ENCODE measurements around the gene OSMR. TPM values are rescaled to one million over a fixed set of nuclear protein-coding genes. Genes with fewer than 3 reads are reported as not detected.

OSMR gene
- total RNA-seq, 6 donors from 2014 or later, result 52.9 to 123 (median 72.2) TPM

- Histone ChIP-seq H3K36me3 (peaks cover 0 to 80% (median 20%) of the 10 kb centered on the region in 4 donors), H3K4me3 (no peak overlapping the region), H3K4me1 (peaks cover 5 to 18% (median 15%) of the 10 kb centered on the region in 4 donors), H3K9me3 (no peaks in the 10 kb centered on the region), H3K27ac (peak overlapping the region in 1 of 4 donors; percentile 18), H3K27me3 (no peaks in the 10 kb centered on the region)
- WGBS, 2 donors, result 41 to 54% methylated on average over 3 of the region's 3 CpGs
- DNase-seq (no peak), ATAC-seq (ENCODE audit: low FRiP score in 2 of 2) (no peak)
- TF ChIP-seq POLR2A (IDR thresholded peaks at IDR 0.05), result no peak
Observed at GRCh38 chr5:38883842-38884241, 38.0 kb downstream of the OSMR start.

- H3K27me3 ChIP-seq, result no peaks in the 10 kb centered on the region
- H3K36me3 ChIP-seq, result peaks cover 0 to 74% (median 19%) of the 10 kb centered on the region in 4 donors
- H3K4me1 ChIP-seq, result peaks cover 5 to 18% (median 15%) of the 10 kb centered on the region in 4 donors
- H3K9me3 ChIP-seq, result no peaks in the 10 kb centered on the region
- TF ChIP-seq POLR2A (IDR thresholded peaks at IDR 0.05) (no peak), POLR2AphosphoS5 (IDR thresholded peaks at IDR 0.05) (no peak), CTCF (IDR thresholded peaks at IDR 0.05) (no peak), EP300 (IDR thresholded peaks at IDR 0.05) (no peak)
- H3K4me3 ChIP-seq, result no peak overlapping the region
- 73 to 93% methylated on average over 3 of the region's 3 CpGs for WGBS, 2 donors
- no peak for DNase-seq
- peak overlapping the region in 1 of 4 donors; percentile 36 for H3K27ac ChIP-seq
- ATAC-seq (ENCODE audit: low FRiP score in 2 of 2), result no peak
Observed at GRCh38 chr5:38885208-38885607, 39.4 kb downstream of the OSMR start.

- ATAC-seq (ENCODE audit: low FRiP score in 2 of 2) (no peak), DNase-seq (no peak)
- H3K27me3 ChIP-seq, result no peaks in the 10 kb centered on the region
- TF ChIP-seq POLR2AphosphoS5 (IDR thresholded peaks at IDR 0.05) (no peak), EP300 (IDR thresholded peaks at IDR 0.05) (no peak), CTCF (IDR thresholded peaks at IDR 0.05) (no peak), POLR2A (IDR thresholded peaks at IDR 0.05) (no peak)
- H3K9me3 ChIP-seq, result no peaks in the 10 kb centered on the region
- H3K4me1 ChIP-seq, result peaks cover 5 to 14% (median 10%) of the 10 kb centered on the region in 4 donors
- H3K27ac ChIP-seq, result no peak overlapping the region
- WGBS, 2 donors, result 66 to 76% methylated on average over 8 of the region's 8 CpGs
- no peak overlapping the region for H3K4me3 ChIP-seq
- H3K36me3 ChIP-seq, result peaks cover 0 to 67% (median 13%) of the 10 kb centered on the region in 4 donors
Observed at GRCh38 chr5:38888041-38888440, 42.2 kb downstream of the OSMR start.

- no peak overlapping the region for H3K27ac ChIP-seq
- WGBS, 2 donors, result 91 to 98% methylated on average over 1 of the region's 1 CpG
- H3K9me3 ChIP-seq, result no peaks in the 10 kb centered on the region
- TF ChIP-seq EP300 (IDR thresholded peaks at IDR 0.05), result no peak
- TF ChIP-seq CTCF (IDR thresholded peaks at IDR 0.05), result no peak
- TF ChIP-seq POLR2AphosphoS5 (IDR thresholded peaks at IDR 0.05), result no peak
- no peak for TF ChIP-seq POLR2A (IDR thresholded peaks at IDR 0.05)
- peaks cover 0 to 8% (median 4%) of the 10 kb centered on the region in 4 donors for H3K4me1 ChIP-seq
- DNase-seq (no peak), ATAC-seq (ENCODE audit: low FRiP score in 2 of 2) (no peak)
- no peaks in the 10 kb centered on the region for H3K27me3 ChIP-seq
- peaks cover 0 to 53% (median 12%) of the 10 kb centered on the region in 4 donors for H3K36me3 ChIP-seq
- H3K4me3 ChIP-seq, result no peak overlapping the region
Observed at GRCh38 chr5:38889424-38889823, 43.6 kb downstream of the OSMR start.

GRCh38 chr5:38891563-38891962 lies 45.8 kb downstream of the OSMR start:
- Histone ChIP-seq H3K36me3 (peaks cover 0 to 32% (median 6%) of the 10 kb centered on the region in 4 donors), H3K27ac (no peak overlapping the region), H3K9me3 (peaks cover 0 to 7% (median 4%) of the 10 kb centered on the region in 4 donors), H3K4me1 (no peaks in the 10 kb centered on the region), H3K4me3 (no peak overlapping the region), H3K27me3 (no peaks in the 10 kb centered on the region)
- DNase-seq (peak in 1 of 2 donors; percentile 16), ATAC-seq (ENCODE audit: low FRiP score in 2 of 2) (no peak)
- TF ChIP-seq EP300 (IDR thresholded peaks at IDR 0.05) (no peak), CTCF (IDR thresholded peaks at IDR 0.05) (no peak), POLR2AphosphoS5 (IDR thresholded peaks at IDR 0.05) (no peak), POLR2A (IDR thresholded peaks at IDR 0.05) (no peak)
- 95% methylated on average over 6 of the region's 6 CpGs; no CpG with 5 or more reads in 1 of the 2 donors for WGBS, 2 donors

Measured in upper lobe of left lung (tissue), 6 donors.